Ovary (tissue), 9 donors: ENCODE results near the gene LYPD3. TPM values are rescaled to one million over a fixed set of nuclear protein-coding genes. Genes with fewer than 3 reads are reported as not detected.

Source experiments
- DNase-seq, 5 donors: peaks; one replicate each; pipeline ENCODE4 v3.0.0-alpha.2; 2019 to 2020
- H3K27ac ChIP-seq, 2 donors: fragments of 200-600 bp; one replicate each; pipeline versions ENCODE4 v1.5.1 to v1.8.0; 2019 to 2022
- H3K27me3 ChIP-seq: fragments of 200-600 bp; one replicate; pipeline ENCODE4 v1.8.0; 2022
- H3K36me3 ChIP-seq: fragments of 200-600 bp; sonication (generic); one replicate; pipeline ENCODE4 v1.5.1; 2019
- H3K4me1 ChIP-seq: one replicate; pipeline ENCODE4 v1.8.1; 2013; ENCODE audit warnings: mild to moderate bottlenecking, moderate library complexity; ENCODE audit not compliant: insufficient read depth
- H3K4me3 ChIP-seq: fragments of 200-600 bp; sonication (generic); one replicate; pipeline ENCODE4 v1.5.1; 2017
- H3K9me3 ChIP-seq, 2 donors: fragments of 200-600 bp in 1 of 2; sonication (generic) in 1 of 2; one replicate each; pipeline versions ENCODE4 v1.5.1 to v1.8.1; 2013 to 2019; ENCODE audit warnings: mild to moderate bottlenecking in 1 of 2, moderate library complexity in 1 of 2
- CTCF ChIP-seq, 3 donors: fragments of 450-650 bp in 2 of 3; fragments of 200-600 bp in 1 of 3; IDR thresholded peaks; one replicate each; pipeline versions ENCODE4 v1.5.1 to v1.8.0; 2016 to 2022; ENCODE audit warnings: antibody characterized with exemption in 3 of 3, mild to moderate bottlenecking in 1 of 3
- EP300 ChIP-seq: sonication (generic); formaldehyde crosslinking; IDR thresholded peaks from one replicate; pipeline ENCODE4 v1.6.1; 2017; ENCODE audit warnings: antibody characterized with exemption
- POLR2A ChIP-seq: fragments of 450-650 bp; IDR thresholded peaks from one replicate; pipeline ENCODE4 v1.6.1; 2017; ENCODE audit warnings: antibody characterized with exemption, mild to moderate bottlenecking, moderate library complexity
- WGBS, 3 donors: extraction: QIAGEN DNeasy Blood & Tissue Kit in 1 of 3; methylation state at CpG; one replicate each; pipeline versions ENCODE4 v1.1.5 to v1.1.7; 2013 to 2017; 5-methylcytosine and 5-hydroxymethylcytosine counted together
- intact Hi-C, 4 donors: fragments of 100-400 bp; cut with DNase I; formaldehyde crosslinking; loops; one replicate each; pipeline versions ENCODE4 v1.11.0 to v1.15.1; 2022 to 2023
- polyA plus RNA-seq, 2 donors: library from polyadenylated mRNA; stranded (reverse); fragments of 200-250 nt in 1 of 2; fragments of 350-450 nt in 1 of 2; fragmentation: Illumina TruSeq in 1 of 2; extraction: RNeasy Lipid Tissue Mini Kit (QIAGEN cat#74804) in 1 of 2; gene quantifications; one replicate each; pipeline ENCODE4 v1.2.3, GENCODE V29; 2013 to 2014
- total RNA-seq, 7 donors: library from RNA; depleted of rRNA in 2 of 7; stranded (reverse); fragments of >200 nt in 2 of 7; fragmentation: NEBNext Ultra II Directional in 3 of 7; extraction: Animal tissue kit (Norgen Biotek cat#: 25700) in 3 of 7; gene quantifications; one replicate each; pipeline versions ENCODE4 v1.1.0 to v1.2.4, GENCODE V29; 2016 to 2023
- donor health status: DM: no; HTN: no; CAD: no; lungs with moderate emphysema.
- donor health status: DM: no; HTN: no; CAD: no.
- donor health status: Bipolar disorder and iron deficiency.
- donor health status: DM: yes; HTN: yes; CAD: no.
- donor health status: DM: no; HTN: no; CAD: no.
- donor health status: DM: yes; HTN: yes; CAD: no.

The LYPD3 gene
- total and polyA plus RNA-seq, 9 donors, result 1.8 to 15.1 (median 4.0) TPM

- Histone ChIP-seq H3K27me3 (no peaks in the 10 kb centered on the region), H3K27ac (peak overlapping the region; percentile 61 to 83), H3K9me3 (no peaks in the 10 kb centered on the region), H3K4me1 (peaks cover 2% of the 10 kb centered on the region), H3K36me3 (no peaks in the 10 kb centered on the region), H3K4me3 (peak overlapping the region; percentile 80)
- peak; percentile 98 to 99 (median 99) for DNase-seq
- no peak for TF ChIP-seq EP300
- TF ChIP-seq POLR2A, result peak; percentile 46
- WGBS, 3 donors, result 1% methylated on average over 51 to 64 of the region's 64 CpGs
- intact Hi-C loops, result loop anchor here in 1 of 4 donors (5.0 kb wide), 1 partner anchor 41 kb away; no protein-coding TSS in a partner anchor
Measured at GRCh38 chr19:43503501-43504425, 38.4 kb upstream of the LYPD3 start.

GRCh38 chr19:43502419-43502976 lies 37.1 kb upstream of the LYPD3 start:
- TF ChIP-seq POLR2A (no peak), EP300 (no peak)
- 70 to 77% (median 73%) methylated on average over 23 of the region's 23 CpGs for WGBS, 3 donors
- intact Hi-C loops, result loop anchor here in 1 of 4 donors (5.0 kb wide), 1 partner anchor 40 kb away; no protein-coding TSS in a partner anchor
- Histone ChIP-seq H3K27ac (no peak overlapping the region), H3K4me1 (peaks cover 2% of the 10 kb centered on the region), H3K27me3 (no peaks in the 10 kb centered on the region), H3K36me3 (no peaks in the 10 kb centered on the region), H3K4me3 (no peak overlapping the region), H3K9me3 (no peaks in the 10 kb centered on the region)
- no peak for DNase-seq

GRCh38 chr19:43501661-43502418 lies 36.4 kb upstream of the LYPD3 start:
- Histone ChIP-seq H3K4me1 (peaks cover 2% of the 10 kb centered on the region), H3K27me3 (no peaks in the 10 kb centered on the region), H3K9me3 (no peaks in the 10 kb centered on the region), H3K27ac (no peak overlapping the region), H3K4me3 (no peak overlapping the region), H3K36me3 (no peaks in the 10 kb centered on the region)
- intact Hi-C loops, result loop anchor here in 1 of 4 donors (5.0 kb wide), 1 partner anchor 40 kb away; no protein-coding TSS in a partner anchor
- DNase-seq, result peak in 3 of 5 donors; percentile 40 to 44 (median 40)
- TF ChIP-seq POLR2A (no peak), CTCF (IDR thresholded peaks at IDR 0.05) (no peak), EP300 (no peak)
- WGBS, 3 donors, result 52 to 56% (median 54%) methylated on average over 43 of the region's 43 CpGs

- no peak for TF ChIP-seq POLR2A
- no peak for TF ChIP-seq CTCF (IDR thresholded peaks at IDR 0.05)
- TF ChIP-seq EP300, result no peak
- Histone ChIP-seq H3K4me1 (no peaks in the 10 kb centered on the region), H3K36me3 (no peaks in the 10 kb centered on the region), H3K9me3 (no peaks in the 10 kb centered on the region), H3K27me3 (no peaks in the 10 kb centered on the region), H3K27ac (no peak overlapping the region), H3K4me3 (no peak overlapping the region)
- intact Hi-C loops, result no loop called here
- WGBS, 3 donors, result 82 to 83% (median 83%) methylated on average over 3 of the region's 3 CpGs
- DNase-seq, result no peak
Measured at GRCh38 chr19:43499042-43499441, 33.6 kb upstream of the LYPD3 start.

- DNase-seq, result no peak
- Histone ChIP-seq H3K36me3 (no peaks in the 10 kb centered on the region), H3K4me1 (no peaks in the 10 kb centered on the region), H3K27me3 (no peaks in the 10 kb centered on the region), H3K9me3 (no peaks in the 10 kb centered on the region), H3K27ac (no peak overlapping the region), H3K4me3 (no peak overlapping the region)
- no peak for TF ChIP-seq EP300
- 62 to 66% (median 65%) methylated on average over 5 of the region's 5 CpGs for WGBS, 3 donors
- intact Hi-C loops, result no loop called here
Measured at GRCh38 chr19:43498233-43498842, 32.9 kb upstream of the LYPD3 start.
